Prostate gland (tissue), 2 donors: ENCODE data around the gene WDR59. TPM values are rescaled to one million over a fixed set of nuclear protein-coding genes. Genes with fewer than 3 reads are reported as not detected.

Source experiments
- DNase-seq: peaks from one replicate; pipeline ENCODE4 v3.0.0-alpha.2; 2019; ENCODE audit warnings: low spot score
- H3K27ac ChIP-seq, 2 donors: fragments of 200-600 bp; sonication (generic); 2 replicates each; pipeline ENCODE4 v1.5.1; 2017 to 2019
- H3K27me3 ChIP-seq: fragments of 200-600 bp; sonication (generic); replicated peaks from 2 replicates; pipeline ENCODE4 v1.5.1; 2019; ENCODE audit not compliant: insufficient read depth
- H3K36me3 ChIP-seq, 2 donors: fragments of 200-600 bp; sonication (generic); 1 replicate in 1 of 2; 2 replicates in 1 of 2; pipeline versions ENCODE4 v1.5.1 to v1.8.1; 2017 to 2019
- H3K4me1 ChIP-seq: fragments of 200-600 bp; sonication (generic); replicated peaks from 2 replicates; pipeline ENCODE4 v1.5.1; 2019
- H3K4me3 ChIP-seq, 2 donors: fragments of 200-600 bp; sonication (generic); 2 replicates each; pipeline ENCODE4 v1.5.1; 2017 to 2019
- H3K9me3 ChIP-seq: fragments of 200-600 bp; sonication (generic); 2 replicates; pipeline ENCODE4 v1.5.1; 2017
- POLR2A ChIP-seq: fragments of 450-650 bp; IDR thresholded peaks from one replicate; pipeline ENCODE4 v1.6.1; 2016; ENCODE audit warnings: antibody characterized with exemption, mild to moderate bottlenecking
- POLR2AphosphoS5 ChIP-seq: sonication (generic); formaldehyde crosslinking; IDR thresholded peaks from one replicate; pipeline ENCODE4 v1.6.1; 2017; ENCODE audit warnings: antibody characterized with exemption
- WGBS: methylation state at CpG from one replicate; pipeline ENCODE4 v1.1.5; 2018; 5-methylcytosine and 5-hydroxymethylcytosine counted together
- intact Hi-C: fragments of 100-400 bp; cut with DNase I; formaldehyde crosslinking; loops from one replicate; pipeline ENCODE4 v1.14.2; 2022
- total RNA-seq, 2 donors: library from RNA; depleted of rRNA; stranded (reverse); fragments of >200 nt; gene quantifications; one replicate each; pipeline ENCODE4 v1.1.0, GENCODE V29; 2016
- TF ChIP-seq, protein P1 (sequence below), 4 experiments: fragments of 200-600 bp in 2 of 4; fragments of 450-650 bp in 2 of 4; sonication (generic) in 2 of 4; IDR thresholded peaks; 1 replicate in 3 of 4; 2 replicates in 1 of 4; pipeline ENCODE4 v1.5.1; 2016 to 2019; ENCODE audit warnings: antibody characterized with exemption in 4 of 4, mild to moderate bottlenecking in 2 of 4, moderate library complexity in 2 of 4

WDR59 gene
- total RNA-seq, 2 donors from 2014 or later, result 38.5 to 62.6 TPM

- peak; percentile 58 for DNase-seq
- intact Hi-C loops, result no loop called here
- TF ChIP-seq, protein P1, sequence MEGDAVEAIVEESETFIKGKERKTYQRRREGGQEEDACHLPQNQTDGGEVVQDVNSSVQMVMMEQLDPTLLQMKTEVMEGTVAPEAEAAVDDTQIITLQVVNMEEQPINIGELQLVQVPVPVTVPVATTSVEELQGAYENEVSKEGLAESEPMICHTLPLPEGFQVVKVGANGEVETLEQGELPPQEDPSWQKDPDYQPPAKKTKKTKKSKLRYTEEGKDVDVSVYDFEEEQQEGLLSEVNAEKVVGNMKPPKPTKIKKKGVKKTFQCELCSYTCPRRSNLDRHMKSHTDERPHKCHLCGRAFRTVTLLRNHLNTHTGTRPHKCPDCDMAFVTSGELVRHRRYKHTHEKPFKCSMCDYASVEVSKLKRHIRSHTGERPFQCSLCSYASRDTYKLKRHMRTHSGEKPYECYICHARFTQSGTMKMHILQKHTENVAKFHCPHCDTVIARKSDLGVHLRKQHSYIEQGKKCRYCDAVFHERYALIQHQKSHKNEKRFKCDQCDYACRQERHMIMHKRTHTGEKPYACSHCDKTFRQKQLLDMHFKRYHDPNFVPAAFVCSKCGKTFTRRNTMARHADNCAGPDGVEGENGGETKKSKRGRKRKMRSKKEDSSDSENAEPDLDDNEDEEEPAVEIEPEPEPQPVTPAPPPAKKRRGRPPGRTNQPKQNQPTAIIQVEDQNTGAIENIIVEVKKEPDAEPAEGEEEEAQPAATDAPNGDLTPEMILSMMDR (IDR thresholded peaks at IDR 0.05), result no peak
- TF ChIP-seq POLR2AphosphoS5 (no peak), POLR2A (no peak)
- H3K36me3 ChIP-seq, result no peaks in the 10 kb centered on the region
- no peaks in the 10 kb centered on the region for H3K27me3 ChIP-seq
- H3K9me3 ChIP-seq, result no peaks in the 10 kb centered on the region
- under 1% methylated on average over 53 of the region's 71 CpGs for WGBS
- H3K4me1 ChIP-seq, result peaks cover 2% of the 10 kb centered on the region
- peak overlapping the region; percentile 75 to 82 for H3K27ac ChIP-seq
- H3K4me3 ChIP-seq, result peak overlapping the region; percentile 52 to 71
Measured at GRCh38 chr16:74999609-75000480, 14.9 kb upstream of the WDR59 start.

- H3K4me3 ChIP-seq, result peak overlapping the region; percentile 52 to 71
- TF ChIP-seq POLR2A (no peak), POLR2AphosphoS5 (no peak)
- TF ChIP-seq, protein P1 (IDR thresholded peaks at IDR 0.05), result no peak
- no peaks in the 10 kb centered on the region for H3K27me3 ChIP-seq
- H3K9me3 ChIP-seq, result no peaks in the 10 kb centered on the region
- peak; percentile 10 for DNase-seq
- H3K27ac ChIP-seq, result peak overlapping the region; percentile 75 to 82
- no peaks in the 10 kb centered on the region for H3K36me3 ChIP-seq
- intact Hi-C loops, result no loop called here
- WGBS, result 1% methylated on average over 41 of the region's 44 CpGs
- peaks cover 2% of the 10 kb centered on the region for H3K4me1 ChIP-seq
Measured at GRCh38 chr16:74999219-74999608, 14.3 kb upstream of the WDR59 start.

GRCh38 chr16:74998481-74999218 is 13.7 kb upstream of the WDR59 start, which contains the start of gene ZNRF1:
TSS of gene ZNRF1 (plus strand) at chr16:74999024. CDS start at chr16:74999672, 648 bp downstream.
- peak within 1 kb of the TSS; percentile 52 to 71 for H3K4me3 ChIP-seq
- peak; percentile 67 for DNase-seq
- intact Hi-C loops, result loop anchor here (1.0 kb wide), 1 partner anchor 113 kb away; no protein-coding TSS in a partner anchor
- peak within 1 kb of the TSS; percentile 75 to 82 for H3K27ac ChIP-seq
- H3K27me3 ChIP-seq, result no peaks in the 10 kb centered on the region
- no peaks in the 10 kb centered on the region for H3K36me3 ChIP-seq
- H3K4me1 ChIP-seq, result peaks cover 2% of the 10 kb centered on the region
- under 1% methylated on average over 66 of the region's 73 CpGs for WGBS
- no peaks in the 10 kb centered on the region for H3K9me3 ChIP-seq
- TF ChIP-seq POLR2AphosphoS5, result peak; percentile 35
- no peak for TF ChIP-seq POLR2A
- TF ChIP-seq, protein P1 (IDR thresholded peaks at IDR 0.05), result peak; percentile 78 to 87 (median 84)

GRCh38 chr16:74997042-74997491 is 12.1 kb upstream of the WDR59 start:
- peaks cover 2% of the 10 kb centered on the region for H3K4me1 ChIP-seq
- 86% methylated on average over 8 of the region's 8 CpGs for WGBS
- no peak for TF ChIP-seq POLR2AphosphoS5
- TF ChIP-seq POLR2A, result no peak
- TF ChIP-seq, protein P1 (IDR thresholded peaks at IDR 0.05), result no peak

More at GRCh38 chr16:74997042-74997491, 12.1 kb upstream of the WDR59 start:
- Histone ChIP-seq H3K27ac (no peak overlapping the region), H3K4me3 (no peak overlapping the region), H3K9me3 (no peaks in the 10 kb centered on the region), H3K36me3 (no peaks in the 10 kb centered on the region), H3K27me3 (no peaks in the 10 kb centered on the region)
- intact Hi-C loops, result no loop called here
- DNase-seq, result no peak
